ENCODE measurements around the gene OR2F1.
"Not testable (repeated sequence)": the region's sequence is repeated elsewhere in the genome, so short reads cannot be mapped to it uniquely, and the experiment has no call there.

Gene OR2F1

DNA sequence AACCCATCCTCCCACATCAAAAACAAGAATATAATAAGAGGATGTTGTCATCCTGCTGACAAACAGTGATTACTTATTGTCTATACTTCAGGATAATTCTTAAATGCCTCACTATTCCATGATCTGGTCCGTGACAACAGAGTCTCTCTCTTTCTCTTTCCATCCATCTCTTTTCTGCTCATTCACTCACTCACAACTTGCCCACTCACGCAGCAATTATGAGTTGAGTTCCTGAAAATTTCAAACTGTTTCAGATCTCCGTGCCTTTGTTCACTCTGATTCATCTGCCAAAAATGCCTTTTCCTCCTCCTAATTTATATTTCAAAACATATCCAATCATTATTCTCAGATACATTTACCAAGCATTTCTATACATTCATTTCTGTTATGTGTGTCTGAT lies 46.9 kb downstream of the OR2F1 start:
- Histone ChIP-seq H3K9ac (no peak overlapping the region), H3K9me3 (ENCODE audit: control insufficient read depth, low read length) (no peaks in the 10 kb centered on the region)

GRCh38 chr7:144004703-144005102 lies 50.1 kb downstream of the OR2F1 start:
- no peak overlapping the region for H2AFZ ChIP-seq

More for the DNA sequence above, 46.9 kb downstream of the OR2F1 start:
- no peaks in the 10 kb centered on the region for H3K79me2 ChIP-seq
- H3K4me3 ChIP-seq (ENCODE audit: low read depth, low read length), result no peak overlapping the region
- H3K4me1 ChIP-seq, result no peaks in the 10 kb centered on the region
- H3K27me3 ChIP-seq (ENCODE audit: control insufficient read depth, insufficient read depth, low read length), result no peaks in the 10 kb centered on the region
- H2AFZ ChIP-seq, result no peak overlapping the region
- H3K4me2 ChIP-seq (ENCODE audit: low read length), result no peak overlapping the region
- no peak overlapping the region for H3K27ac ChIP-seq
- no peak for TF ChIP-seq CTCF (IDR thresholded peaks at IDR 0.05)
- H3K36me3 ChIP-seq (ENCODE audit: control insufficient read depth, insufficient read depth, low read length), result no peaks in the 10 kb centered on the region

DNA sequence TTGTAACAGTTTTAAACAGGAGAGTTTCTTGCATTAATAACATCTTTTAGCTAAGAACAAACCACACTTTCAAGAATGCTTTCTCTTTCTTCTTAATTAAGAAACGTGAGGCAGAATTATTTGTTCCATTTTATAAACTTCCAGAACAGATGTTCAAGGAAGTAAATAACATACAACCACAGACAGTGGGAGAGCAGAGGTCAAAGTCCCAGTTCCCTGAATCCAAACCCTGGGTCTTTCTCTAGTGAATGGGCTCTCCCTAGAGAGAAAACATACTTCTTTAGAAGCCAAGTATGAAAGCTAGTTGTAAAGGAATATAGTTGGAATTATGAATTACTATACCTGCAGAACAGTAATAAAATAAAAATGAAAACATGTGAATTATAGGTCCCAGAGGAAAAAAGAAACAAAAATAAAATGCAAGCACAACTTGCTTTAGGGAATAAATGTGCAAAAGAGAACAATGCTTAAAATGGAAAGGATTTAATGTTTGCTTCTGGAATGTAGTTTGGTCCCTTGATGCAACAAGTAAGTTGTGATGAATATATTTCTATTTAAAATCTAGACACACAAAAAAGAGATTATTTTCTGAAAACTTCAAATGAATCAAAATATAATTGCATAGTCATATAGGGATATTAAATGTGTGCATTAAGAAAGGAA lies 51.5 kb downstream of the OR2F1 start:
- Histone ChIP-seq H3K9ac (no peak overlapping the region), H2AFZ (no peak overlapping the region), H3K4me1 (no peaks in the 10 kb centered on the region), H3K4me2 (ENCODE audit: low read length) (no peak overlapping the region), H3K27me3 (ENCODE audit: control insufficient read depth, insufficient read depth, low read length) (no peaks in the 10 kb centered on the region), H3K79me2 (no peaks in the 10 kb centered on the region), H3K27ac (no peak overlapping the region), H3K9me3 (ENCODE audit: control insufficient read depth, low read length) (no peaks in the 10 kb centered on the region), H3K36me3 (ENCODE audit: control insufficient read depth, insufficient read depth, low read length) (no peaks in the 10 kb centered on the region), H3K4me3 (ENCODE audit: low read depth, low read length) (no peak overlapping the region)
- no peak for TF ChIP-seq CTCF (IDR thresholded peaks at IDR 0.05)

More at GRCh38 chr7:144004703-144005102, 50.1 kb downstream of the OR2F1 start:
- no peaks in the 10 kb centered on the region for H3K27me3 ChIP-seq (ENCODE audit: control insufficient read depth, insufficient read depth, low read length)
- H3K4me3 ChIP-seq (ENCODE audit: low read depth, low read length), result no peak overlapping the region
- H3K9me3 ChIP-seq (ENCODE audit: control insufficient read depth, low read length), result no peaks in the 10 kb centered on the region
- no peak overlapping the region for H3K27ac ChIP-seq
- H3K4me1 ChIP-seq, result no peaks in the 10 kb centered on the region
- H3K4me2 ChIP-seq (ENCODE audit: low read length), result no peak overlapping the region
- no peaks in the 10 kb centered on the region for H3K79me2 ChIP-seq
- H3K36me3 ChIP-seq (ENCODE audit: control insufficient read depth, insufficient read depth, low read length), result no peaks in the 10 kb centered on the region
- no peak overlapping the region for H3K9ac ChIP-seq
- no peak for TF ChIP-seq CTCF (IDR thresholded peaks at IDR 0.05)

DNA sequence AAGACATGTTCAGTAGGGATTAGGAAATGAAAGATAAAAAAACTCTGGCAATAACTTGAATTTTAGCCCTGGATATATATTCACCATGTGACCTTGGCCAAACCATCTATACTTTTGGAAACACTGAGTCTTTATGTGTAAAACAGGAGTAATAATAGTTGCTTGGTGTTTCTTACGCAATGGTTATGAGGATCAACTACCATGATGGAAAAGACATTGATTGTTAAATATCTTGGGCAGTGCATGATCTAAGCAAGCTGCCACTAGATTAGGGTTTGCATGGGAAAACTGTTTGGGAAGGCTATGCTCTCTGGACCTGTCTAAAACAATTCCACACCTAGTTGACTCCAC lies 52.0 kb downstream of the OR2F1 start:
- TF ChIP-seq CTCF (IDR thresholded peaks at IDR 0.05), result no peak
- Histone ChIP-seq H3K4me2 (ENCODE audit: low read length) (no peak overlapping the region), H3K9ac (no peak overlapping the region), H3K4me1 (no peaks in the 10 kb centered on the region), H3K79me2 (no peaks in the 10 kb centered on the region), H3K36me3 (ENCODE audit: control insufficient read depth, insufficient read depth, low read length) (no peaks in the 10 kb centered on the region), H3K4me3 (ENCODE audit: low read depth, low read length) (no peak overlapping the region), H2AFZ (no peak overlapping the region), H3K27me3 (ENCODE audit: control insufficient read depth, insufficient read depth, low read length) (no peaks in the 10 kb centered on the region), H3K9me3 (ENCODE audit: control insufficient read depth, low read length) (no peaks in the 10 kb centered on the region), H3K27ac (no peak overlapping the region)

GRCh38 chr7:144009361-144009760 lies 54.7 kb downstream of the OR2F1 start:
- no peaks in the 10 kb centered on the region for H3K27me3 ChIP-seq (ENCODE audit: control insufficient read depth, insufficient read depth, low read length)
- H3K4me3 ChIP-seq (ENCODE audit: low read depth, low read length), result no peak overlapping the region
- no peak overlapping the region for H2AFZ ChIP-seq
- no peak overlapping the region for H3K27ac ChIP-seq
- no peak for TF ChIP-seq CTCF (IDR thresholded peaks at IDR 0.05)
- no peaks in the 10 kb centered on the region for H3K36me3 ChIP-seq (ENCODE audit: control insufficient read depth, insufficient read depth, low read length)
- H3K9me3 ChIP-seq (ENCODE audit: control insufficient read depth, low read length), result no peaks in the 10 kb centered on the region
- no peaks in the 10 kb centered on the region for H3K4me1 ChIP-seq
- no peak overlapping the region for H3K9ac ChIP-seq
- no peaks in the 10 kb centered on the region for H3K79me2 ChIP-seq
- H3K4me2 ChIP-seq (ENCODE audit: low read length), result no peak overlapping the region

GRCh38 chr7:144010061-144010460 lies 55.4 kb downstream of the OR2F1 start:
- not testable (repeated sequence) for H3K9ac ChIP-seq; H3K27ac ChIP-seq; H2AFZ ChIP-seq; H3K79me2 ChIP-seq; H3K27me3 ChIP-seq (ENCODE audit: control insufficient read depth, insufficient read depth, low read length); H3K4me3 ChIP-seq (ENCODE audit: low read depth, low read length); H3K4me2 ChIP-seq (ENCODE audit: low read length); H3K9me3 ChIP-seq (ENCODE audit: control insufficient read depth, low read length); H3K36me3 ChIP-seq (ENCODE audit: control insufficient read depth, insufficient read depth, low read length); H3K4me1 ChIP-seq

DNA sequence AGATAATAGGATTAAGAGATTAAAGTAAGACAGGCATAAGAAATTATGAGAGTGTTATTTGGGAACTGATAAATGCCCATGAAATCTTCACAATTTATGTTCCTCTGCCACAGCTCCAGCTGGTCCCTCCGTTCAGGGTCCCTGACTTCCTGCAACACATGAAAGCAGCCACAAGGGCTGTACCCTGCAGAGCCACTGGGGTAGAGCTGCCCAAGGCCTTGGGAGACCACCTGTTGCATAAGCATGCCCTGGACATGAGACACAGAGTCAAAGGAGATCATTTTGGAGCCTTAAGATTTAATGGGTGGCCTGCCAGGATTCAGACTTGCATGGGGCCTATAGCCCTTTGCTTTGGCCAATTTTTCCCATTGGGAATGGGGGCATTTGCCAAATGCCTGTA lies 56.2 kb downstream of the OR2F1 start:
- H3K4me1 ChIP-seq; H2AFZ ChIP-seq; H3K36me3 ChIP-seq (ENCODE audit: control insufficient read depth, insufficient read depth, low read length); H3K9ac ChIP-seq; H3K27ac ChIP-seq; H3K4me3 ChIP-seq (ENCODE audit: low read depth, low read length); H3K79me2 ChIP-seq; H3K4me2 ChIP-seq (ENCODE audit: low read length); H3K27me3 ChIP-seq (ENCODE audit: control insufficient read depth, insufficient read depth, low read length); H3K9me3 ChIP-seq (ENCODE audit: control insufficient read depth, low read length): not testable (repeated sequence)

Measured in parathyroid adenoma (tissue), 2 donors.